Activated B cell treated with CpG ODN at 0.5 μM for 24 hours (primary cell): ENCODE results near the gene CNNM3. TPM values are rescaled to one million over a fixed set of nuclear protein-coding genes. Genes with fewer than 3 reads are reported as not detected.

Source experiments
- ATAC-seq: fragments of 200-7000 bp; cut with Tn5 transposase; one replicate; pipeline ENCODE4 v1.10.0; 2021; ENCODE audit warnings: low read depth, mild to moderate bottlenecking, moderate library complexity
- CTCF ChIA-PET: fragments of 350-600 bp; sonication (Branson Sonifier 250); formaldehyde crosslinking; loops from one replicate; lab custom pipeline; 2021; ENCODE audit warnings: antibody characterized with exemption; lab: Charles Lee
- POLR2A ChIA-PET: fragments of 350-600 bp; sonication (Branson Sonifier 250); formaldehyde crosslinking; loops from one replicate; lab custom pipeline; 2021; ENCODE audit warnings: antibody characterized with exemption; lab: Charles Lee
- DNase-seq: peaks from one replicate; pipeline ENCODE4 v3.0.0; 2022
- H3K27ac Mint-ChIP-seq: one replicate; pipeline ENCODE4 v1.8.0; 2020; ENCODE audit warnings: mixed read lengths
- H3K27me3 Mint-ChIP-seq: one replicate; pipeline ENCODE4 v1.8.0; 2021; ENCODE audit warnings: mixed read lengths
- H3K36me3 Mint-ChIP-seq: one replicate; pipeline ENCODE4 v1.8.0; 2021; ENCODE audit warnings: low read depth, mixed read lengths
- H3K4me1 Mint-ChIP-seq: one replicate; pipeline ENCODE4 v1.8.0; 2021; ENCODE audit warnings: mixed read lengths
- H3K4me3 Mint-ChIP-seq: one replicate; pipeline ENCODE4 v1.8.0; 2020; ENCODE audit warnings: mild to moderate bottlenecking, mixed read lengths
- H3K9me3 Mint-ChIP-seq: one replicate; pipeline ENCODE4 v1.8.0; 2020; ENCODE audit warnings: mixed read lengths
- CTCF ChIP-seq: fragments of 200-600 bp; IDR thresholded peaks from one replicate; pipeline ENCODE4 v1.8.0; 2022; ENCODE audit warnings: antibody characterized with exemption, mild to moderate bottlenecking
- intact Hi-C: fragments of 100-400 bp; cut with micrococcal nuclease; formaldehyde crosslinking; loops from one replicate; pipeline ENCODE4 v1.15.1; 2024
- total RNA-seq: library from RNA; stranded (reverse); gene quantifications from 2 replicates; pipeline ENCODE4 v1.2.3, GENCODE V29; 2022

The CNNM3 gene
- total RNA-seq, 1 donor from 2014 or later: 20.3 TPM

GRCh38 chr2:96826546-96827278, 10.6 kb downstream of the CNNM3 start:
- no peak for TF ChIP-seq CTCF
- no peaks in the 10 kb centered on the region for H3K9me3 Mint-ChIP-seq
- ChIA-PET POLR2A (no interaction called here), CTCF (no interaction called here)
- DNase-seq (no peak), ATAC-seq (no peak)
- peaks cover 76% of the 10 kb centered on the region for H3K36me3 Mint-ChIP-seq
- H3K4me1 Mint-ChIP-seq: peaks cover 5% of the 10 kb centered on the region
- no peak overlapping the region for H3K4me3 Mint-ChIP-seq
- no peaks in the 10 kb centered on the region for H3K27me3 Mint-ChIP-seq
- intact Hi-C loops: no loop called here
- no peak overlapping the region for H3K27ac Mint-ChIP-seq

GRCh38 chr2:96828436-96828835, 12.4 kb downstream of the CNNM3 start:
- TF ChIP-seq CTCF: no peak
- no peak for ATAC-seq
- peaks cover 10% of the 10 kb centered on the region for H3K4me1 Mint-ChIP-seq
- no peaks in the 10 kb centered on the region for H3K27me3 Mint-ChIP-seq
- H3K27ac Mint-ChIP-seq: no peak overlapping the region
- peaks cover 85% of the 10 kb centered on the region for H3K36me3 Mint-ChIP-seq
- H3K9me3 Mint-ChIP-seq: no peaks in the 10 kb centered on the region
- H3K4me3 Mint-ChIP-seq: no peak overlapping the region
- no peak for DNase-seq
- ChIA-PET POLR2A (no interaction called here), CTCF (no interaction called here)
- intact Hi-C loops: no loop called here

GRCh38 chr2:96828874-96829273, 12.8 kb downstream of the CNNM3 start:
- ATAC-seq: no peak

GRCh38 chr2:96830044-96830562, 14.0 kb downstream of the CNNM3 start:
- CTCF ChIA-PET: no interaction called here
- H3K27me3 Mint-ChIP-seq: no peaks in the 10 kb centered on the region
- H3K9me3 Mint-ChIP-seq: no peaks in the 10 kb centered on the region
- intact Hi-C loops: no loop called here
- H3K4me1 Mint-ChIP-seq: peaks cover 11% of the 10 kb centered on the region
- H3K4me3 Mint-ChIP-seq: no peak overlapping the region
- H3K36me3 Mint-ChIP-seq: peaks cover 87% of the 10 kb centered on the region
- POLR2A ChIA-PET: interaction anchor here (0.7 kb wide), 1 partner anchor 12 kb away, joined by 4 read pairs; no protein-coding TSS in a partner anchor
- H3K27ac Mint-ChIP-seq: no peak overlapping the region
- TF ChIP-seq CTCF: no peak
- DNase-seq: no peak
- ATAC-seq: no peak

More at GRCh38 chr2:96828874-96829273, 12.8 kb downstream of the CNNM3 start:
- ChIA-PET CTCF (no interaction called here), POLR2A (no interaction called here)
- no peak for DNase-seq
- intact Hi-C loops: no loop called here
- no peak overlapping the region for H3K4me3 Mint-ChIP-seq
- no peaks in the 10 kb centered on the region for H3K27me3 Mint-ChIP-seq
- H3K27ac Mint-ChIP-seq: no peak overlapping the region
- H3K9me3 Mint-ChIP-seq: no peaks in the 10 kb centered on the region
- peaks cover 14% of the 10 kb centered on the region for H3K4me1 Mint-ChIP-seq
- no peak for TF ChIP-seq CTCF
- peaks cover 86% of the 10 kb centered on the region for H3K36me3 Mint-ChIP-seq

GRCh38 chr2:96831679-96832078, 15.6 kb downstream of the CNNM3 start:
- ChIA-PET CTCF (no interaction called here), POLR2A (no interaction called here)
- ATAC-seq (no peak), DNase-seq (no peak)
- Mint-ChIP-seq H3K9me3 (no peaks in the 10 kb centered on the region), H3K27me3 (no peaks in the 10 kb centered on the region), H3K4me3 (no peak overlapping the region), H3K27ac (no peak overlapping the region), H3K4me1 (peaks cover 11% of the 10 kb centered on the region), H3K36me3 (peaks cover 81% of the 10 kb centered on the region)
- intact Hi-C loops: no loop called here
- TF ChIP-seq CTCF: no peak
